T follicular helper cell (primary cell): Measurements from ENCODE around the gene NDNF.

ENCODE experiments used
- DNase-seq: peaks from one replicate; pipeline ENCODE4 v3.0.0-alpha.2; 2020; ENCODE audit warnings: low read depth

NDNF gene

DNA sequence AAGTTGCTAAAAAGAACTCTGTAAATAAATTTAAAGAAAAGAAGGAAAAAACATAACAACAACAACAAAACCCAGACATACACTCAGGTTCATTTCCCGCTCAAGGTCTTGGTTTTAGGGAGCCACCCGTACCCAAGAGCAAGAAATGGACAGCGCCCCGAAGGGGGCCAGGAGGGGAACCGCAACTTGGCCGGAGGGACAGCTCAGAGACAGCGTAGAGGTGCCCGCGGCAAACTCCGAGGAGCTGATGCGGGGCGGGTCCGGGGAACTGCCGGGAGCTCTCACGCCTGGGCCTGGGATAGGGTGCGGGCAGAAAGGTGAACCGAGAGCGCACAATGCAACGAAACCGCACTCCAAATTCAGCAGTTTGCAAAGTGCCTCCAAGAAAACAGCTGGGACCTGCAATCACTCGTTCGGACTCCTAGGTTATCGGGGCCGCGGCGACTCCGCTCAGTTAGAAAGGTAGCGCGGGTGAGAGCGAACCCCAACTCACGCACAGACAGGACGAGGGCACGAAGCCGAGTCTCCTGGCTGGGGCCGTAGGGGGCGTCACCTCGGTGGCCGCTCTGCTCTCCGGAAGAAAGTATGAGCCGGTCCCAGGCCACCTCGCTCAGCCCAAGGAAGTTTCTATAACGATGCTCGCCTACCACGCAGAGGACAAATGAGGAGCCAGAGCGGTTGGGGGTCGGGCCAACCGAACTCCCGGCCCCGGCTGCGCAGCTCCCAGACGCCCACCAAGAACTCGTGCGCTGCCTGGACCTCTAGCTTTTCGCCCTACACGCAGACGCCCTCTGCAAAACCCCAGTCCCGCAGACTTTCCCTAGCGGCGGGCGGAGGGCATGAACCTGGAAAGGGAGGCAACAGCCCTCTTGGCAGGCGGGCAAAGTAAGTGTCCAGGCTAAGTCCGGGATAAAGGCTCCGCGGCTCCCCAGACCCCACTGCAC, 1.4 kb downstream of the NDNF start:
- DNase-seq: peak; percentile 6

GRCh38 chr4:121070274-121070673, 2.1 kb downstream of the NDNF start:
- no peak for DNase-seq

DNA sequence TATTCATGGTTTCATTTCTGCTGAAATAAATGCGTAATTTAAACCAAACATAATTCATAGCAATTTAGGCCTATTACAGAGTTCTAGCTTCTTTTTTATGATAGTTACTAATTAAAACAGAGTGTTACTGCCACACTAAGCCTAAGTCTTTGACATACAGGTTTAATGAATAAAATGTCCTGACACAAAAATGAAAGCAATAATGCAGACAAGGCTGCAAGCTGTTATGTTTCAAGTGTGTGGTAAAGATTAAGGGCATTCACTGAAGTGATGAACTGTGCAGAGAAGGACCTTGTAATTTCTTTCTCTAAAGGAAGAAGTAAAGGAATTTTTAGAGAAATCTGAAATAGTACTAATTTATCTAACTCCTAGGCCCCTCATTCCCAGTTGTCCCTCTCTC, 2.9 kb downstream of the NDNF start:
- no peak for DNase-seq

DNA sequence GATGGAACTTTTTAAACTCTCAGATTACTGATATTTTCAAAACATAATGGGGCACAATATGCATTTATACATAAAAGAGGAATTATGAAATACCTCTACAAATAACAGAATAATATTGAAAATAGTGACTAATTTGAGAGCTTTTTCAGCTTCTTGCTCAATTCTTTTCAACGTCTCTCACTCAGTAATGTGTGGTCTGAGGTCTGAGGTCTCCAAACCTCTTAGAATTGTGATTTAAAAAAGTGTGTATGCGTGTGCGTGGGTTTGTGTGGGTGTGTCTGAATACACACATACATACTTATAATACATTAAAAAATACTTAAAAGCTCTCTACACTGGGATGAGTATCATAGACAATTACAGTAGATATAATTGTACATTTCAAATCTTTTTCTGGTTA, 7.9 kb downstream of the NDNF start:
- DNase-seq: no peak

DNA sequence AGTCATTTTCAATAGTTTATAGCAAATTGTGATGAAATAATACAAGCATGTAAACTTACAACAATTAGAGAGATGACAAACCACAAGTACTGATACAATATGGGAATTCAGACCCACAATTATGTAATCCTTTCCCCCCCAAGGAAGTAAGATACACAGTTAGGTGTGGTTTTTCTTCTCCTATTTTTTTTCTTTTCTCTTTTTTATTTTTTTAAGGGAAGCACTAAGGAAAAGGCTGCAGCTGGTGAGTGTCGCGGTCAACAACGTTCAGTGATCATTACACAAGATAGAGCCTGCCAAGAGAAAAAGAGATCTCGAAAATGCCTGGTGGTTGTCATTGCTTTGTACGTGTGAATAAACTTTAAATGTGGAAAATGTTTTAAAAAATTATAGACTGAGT, 9.8 kb downstream of the NDNF start:
- no peak for DNase-seq

- no peak for DNase-seq
These were observed 10.5 kb downstream of the NDNF start for GRCh38 chr4:121061861-121062260.

DNA sequence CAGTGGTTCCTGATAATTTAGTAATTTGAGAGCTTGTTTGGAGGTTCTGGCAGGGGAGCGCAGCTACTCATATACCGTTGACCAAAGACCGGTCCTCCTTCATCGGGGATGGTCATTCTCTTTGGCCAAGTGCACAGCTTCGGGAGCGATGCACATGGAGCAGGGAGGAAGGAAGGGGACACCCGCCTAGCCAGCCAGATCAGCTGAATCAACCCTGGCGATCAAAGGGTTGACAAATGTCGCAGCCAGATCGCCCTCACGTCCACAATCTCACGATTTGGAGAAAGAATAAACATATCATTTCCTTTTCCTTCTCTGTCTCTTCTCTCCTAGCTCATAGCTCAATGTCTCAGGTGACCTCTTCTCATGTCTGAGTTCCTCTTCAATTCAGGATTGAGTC, 11.1 kb downstream of the NDNF start:
- DNase-seq: no peak

DNA sequence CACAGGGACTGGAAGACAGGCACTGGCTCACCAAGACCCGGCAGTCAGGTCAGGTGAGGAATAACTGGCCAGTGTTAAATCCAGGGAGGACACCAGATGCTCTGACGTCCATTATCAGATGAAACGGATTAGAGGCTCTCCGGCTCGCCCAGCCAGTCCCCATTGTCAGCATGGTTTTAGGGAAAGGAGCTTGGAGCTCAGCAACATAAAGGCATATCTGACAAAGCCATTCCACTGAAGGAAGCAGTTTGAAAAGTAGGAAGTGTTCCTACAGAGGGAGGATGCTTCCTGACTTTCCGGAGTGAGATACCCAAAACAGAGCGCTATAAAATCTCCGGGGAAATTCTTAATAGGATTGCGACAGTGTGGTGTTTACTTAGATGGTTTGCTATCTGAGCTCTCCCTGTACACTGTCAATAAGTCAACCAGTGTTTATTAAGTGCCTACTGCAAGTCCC, 14.8 kb downstream of the NDNF start:
- no peak for DNase-seq

- DNase-seq: no peak
These were observed 16.3 kb downstream of the NDNF start for GRCh38 chr4:121056066-121056465.

- no peak for DNase-seq
These were observed 18.0 kb downstream of the NDNF start for GRCh38 chr4:121054373-121054772.

DNA sequence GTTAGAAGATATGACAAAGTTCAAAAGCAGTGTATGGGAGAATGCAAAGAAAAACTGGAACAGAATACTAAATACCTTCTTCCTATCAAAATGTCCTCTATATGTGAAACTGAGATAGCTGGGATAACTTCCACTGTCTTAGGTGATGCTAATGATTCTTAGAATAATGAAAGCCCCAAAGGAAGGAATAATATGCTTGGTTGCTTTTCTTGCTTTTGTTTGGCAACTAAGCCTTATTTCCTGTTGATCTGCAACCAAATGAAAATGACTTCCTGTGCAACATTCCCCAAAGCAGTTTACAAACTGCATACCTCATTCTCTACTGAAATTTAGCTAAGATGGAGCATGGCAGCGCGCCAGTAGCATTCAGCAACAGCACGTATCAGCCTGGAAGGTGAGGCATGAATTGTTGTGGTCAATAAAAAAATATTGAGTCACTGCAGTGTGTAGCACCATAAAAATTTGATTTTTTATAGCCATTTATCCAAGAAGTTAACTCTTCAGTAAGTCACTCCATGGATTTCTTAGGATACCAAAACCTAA, 18.7 kb downstream of the NDNF start:
- no peak for DNase-seq

- no peak for DNase-seq
These were observed 22.0 kb downstream of the NDNF start for GRCh38 chr4:121050300-121050699.

DNA sequence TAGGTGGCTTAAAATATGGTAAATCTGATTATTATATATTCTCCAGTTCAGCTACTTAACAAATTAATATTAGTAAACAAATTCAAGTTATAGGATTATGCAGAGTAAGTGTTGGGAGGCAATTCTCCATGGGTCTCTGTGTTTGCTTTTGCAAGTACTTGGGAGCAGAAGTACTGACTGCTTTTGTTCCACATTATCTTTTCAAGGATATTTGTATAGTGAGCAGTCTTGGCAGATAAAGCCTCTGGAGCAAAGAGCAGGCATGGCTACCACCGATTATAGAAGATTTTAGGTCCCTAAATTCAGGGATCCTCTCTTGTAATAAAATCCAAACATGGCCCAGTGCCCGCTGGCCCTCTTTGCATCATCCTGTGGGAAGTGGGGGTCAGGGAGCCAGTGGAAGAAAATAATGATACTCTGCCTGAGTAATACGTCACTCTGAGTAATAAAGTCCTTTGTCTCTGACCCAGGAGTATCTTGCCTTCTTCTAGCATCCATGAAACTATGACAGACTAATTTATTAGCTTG, 23.2 kb downstream of the NDNF start:
- no peak for DNase-seq

GRCh38 chr4:121048165-121048564, 24.2 kb downstream of the NDNF start:
- DNase-seq: no peak

- DNase-seq: no peak
These were observed 30.8 kb downstream of the NDNF start for GRCh38 chr4:121041307-121042090.

DNA sequence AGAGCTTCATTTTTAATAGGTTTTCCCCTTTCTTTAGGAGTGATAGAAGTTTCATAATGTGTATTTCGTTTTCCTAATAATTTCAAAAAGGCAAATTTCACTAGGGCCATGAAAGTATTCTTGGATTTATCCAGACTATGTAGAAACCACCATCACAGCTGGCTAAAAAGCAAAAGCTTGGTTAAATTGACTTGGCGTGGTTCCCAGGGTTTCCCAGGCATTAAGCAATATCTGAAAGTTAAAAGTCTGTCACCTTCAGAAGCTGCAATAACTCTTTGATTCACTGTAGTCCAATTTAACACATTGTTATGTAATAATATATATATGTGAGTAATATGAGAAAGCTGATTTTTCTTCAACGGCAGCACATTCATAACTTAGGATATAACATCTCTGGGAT, 38.3 kb downstream of the NDNF start:
- DNase-seq: no peak

DNA sequence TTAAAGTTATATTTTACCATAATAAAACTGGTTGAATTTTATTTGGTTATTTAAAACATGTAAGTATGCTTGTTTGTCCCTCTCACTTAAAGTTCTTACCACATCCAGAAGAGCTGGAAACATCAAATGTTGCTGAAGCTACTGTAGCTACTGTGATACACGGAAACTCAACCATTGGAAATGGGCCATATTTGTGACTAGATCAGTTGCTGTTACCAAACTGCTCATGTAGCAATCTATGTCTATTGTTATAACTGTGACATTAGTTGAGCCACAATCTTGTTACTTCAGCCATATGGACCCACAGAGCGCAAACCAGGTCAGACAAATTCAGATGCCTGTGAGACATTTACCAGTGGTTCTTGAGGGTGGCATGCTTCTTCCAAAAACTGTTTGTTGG, 41.6 kb downstream of the NDNF start:
- no peak for DNase-seq

GRCh38 chr4:121030131-121030530, 42.2 kb downstream of the NDNF start:
- no peak for DNase-seq

DNA sequence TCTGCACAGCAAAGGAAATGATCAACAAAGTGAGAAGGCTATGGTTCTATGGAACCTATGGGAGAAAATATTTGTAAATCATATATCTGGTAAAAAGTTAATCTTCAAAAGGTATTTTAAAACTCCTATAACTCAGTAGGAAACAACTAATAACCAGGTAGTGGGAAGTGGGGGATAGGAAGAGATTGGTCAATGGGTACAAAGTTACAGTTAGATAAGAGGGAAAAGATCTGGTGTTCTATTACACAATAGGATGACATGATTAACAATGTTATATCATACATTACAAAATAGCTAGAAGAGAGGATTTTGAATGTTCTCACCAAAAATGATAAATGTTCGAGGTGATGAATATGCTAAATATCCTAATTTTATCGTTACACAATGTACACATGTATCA, 46.3 kb downstream of the NDNF start:
- no peak for DNase-seq

- DNase-seq: no peak
These were observed 46.8 kb downstream of the NDNF start for GRCh38 chr4:121025540-121025939.

DNA sequence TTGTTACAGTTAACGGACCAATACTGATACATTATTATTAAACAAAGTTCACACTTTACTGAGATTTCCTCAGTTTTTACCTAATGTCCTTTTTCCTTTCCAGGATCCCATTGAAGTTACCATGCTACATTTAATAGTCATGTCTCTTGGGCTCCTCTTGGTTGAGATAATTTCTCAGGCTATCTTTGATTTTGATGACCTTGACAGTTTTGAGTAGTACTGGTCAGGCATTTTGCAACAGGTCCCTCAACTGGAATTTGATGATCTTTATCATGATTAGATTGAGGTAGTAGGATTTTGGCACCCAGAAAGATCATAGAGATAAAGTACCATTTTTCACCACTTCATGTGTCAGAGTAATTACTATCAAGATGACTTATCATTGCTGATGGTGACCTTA, 53.8 kb downstream of the NDNF start:
- no peak for DNase-seq

DNA sequence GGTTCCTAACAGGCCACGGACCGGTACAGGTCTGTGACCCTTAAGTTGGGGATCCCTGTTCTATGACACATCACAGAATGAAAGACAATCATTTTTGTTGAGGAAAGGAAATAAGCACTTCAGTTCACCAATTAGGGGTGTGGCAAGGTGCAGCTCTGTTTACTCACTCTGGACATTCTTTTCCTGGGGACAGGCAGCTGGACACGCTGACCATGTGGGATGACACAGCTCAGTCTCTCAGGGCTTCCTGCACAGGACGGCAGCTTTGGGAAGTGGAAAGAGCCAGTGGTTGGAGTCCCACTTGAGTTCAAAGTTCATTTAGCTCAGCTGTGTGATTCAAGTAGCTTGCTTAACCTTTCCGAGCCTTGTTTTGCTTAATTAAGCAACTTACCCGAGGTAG, 55.7 kb downstream of the NDNF start:
- DNase-seq: no peak

DNA sequence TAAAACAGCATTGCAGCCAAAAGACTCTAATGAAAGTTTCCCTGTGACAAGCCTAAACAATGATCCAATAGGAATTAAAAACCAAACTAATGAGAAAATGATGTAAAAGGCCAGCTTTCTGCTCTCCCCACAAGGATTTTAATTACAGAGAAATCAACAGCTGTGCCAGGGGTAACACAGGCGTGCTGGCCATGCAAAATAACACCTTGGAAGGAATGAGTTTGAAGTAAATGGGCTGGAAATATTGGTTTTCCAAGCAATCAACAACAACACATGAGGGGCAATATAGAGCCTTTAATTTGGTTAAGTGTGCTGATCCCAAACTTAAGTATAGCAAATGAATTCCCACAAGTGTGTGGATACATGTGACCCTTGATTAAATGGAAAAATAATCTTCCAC, 56.9 kb downstream of the NDNF start:
- no peak for DNase-seq
